Measurements from ENCODE around the gene ISOC1. TPM values are rescaled to one million over a fixed set of nuclear protein-coding genes. Genes with fewer than 3 reads are reported as not detected.

Gene ISOC1
- total and polyA plus RNA-seq, 2 of the 13 experiments (the other 11 are each of a cell fraction or from before 2014, with no cell fraction given): 25.7 to 51.3 TPM

- no peak overlapping the region for H3K27ac ChIP-seq (ENCODE audit: extremely low read length, insufficient read depth, low read length)
- H3K4me1 ChIP-seq (ENCODE audit: insufficient read depth, low read length): no peaks in the 10 kb centered on the region
- in situ Hi-C loops (cut with HindIII; ENCODE audit: extremely low pct_ligation_motif_present, low pct_unique_long_range_greater_than_20kb) (loop anchor here (25.0 kb wide), 1 partner anchor 1520 kb away; no protein-coding TSS in a partner anchor), intact Hi-C loops (cut with micrococcal nuclease; ENCODE audit: unreplicated experiment) (no loop called here)
- no peaks in the 10 kb centered on the region for H4K20me1 ChIP-seq (ENCODE audit: insufficient read depth, low read length)
- CTCF ChIA-PET (ENCODE audit: low intra/inter-chr PET ratio, low total read pairs): no interaction called here
- no peaks in the 10 kb centered on the region for H3K36me3 ChIP-seq (replicated peaks in 1 of 2; ENCODE audit: control insufficient read depth in 1 of 2, insufficient read depth in 2 of 2, low read length in 2 of 2)
- no TSS peak for BruUV-seq (replicated peaks)
- FAIRE-seq (no peak), ATAC-seq (no peak), DNase-seq (ENCODE audit: low spot score) (no peak)
- WGBS (ENCODE audit: low lambda C conversion rate): 35% methylated on average over 6 of the region's 6 CpGs
- TF ChIP-seq ZNF576 (CRISPR knock-in tag; IDR thresholded peaks at IDR 0.05): no peak
- TF ChIP-seq ZNF737 (CRISPR knock-in tag; IDR thresholded peaks at IDR 0.05; ENCODE audit: borderline replicate concordance): no peak
- TF ChIP-seq ATRX (CRISPR knock-in tag; IDR thresholded peaks at IDR 0.05; ENCODE audit: borderline replicate concordance): no peak
- TF ChIP-seq, protein P1, sequence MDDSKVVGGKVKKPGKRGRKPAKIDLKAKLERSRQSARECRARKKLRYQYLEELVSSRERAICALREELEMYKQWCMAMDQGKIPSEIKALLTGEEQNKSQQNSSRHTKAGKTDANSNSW (CRISPR knock-in tag; IDR thresholded peaks at IDR 0.05; ENCODE audit: borderline replicate concordance): no peak
- TF ChIP-seq U2AF2 (IDR thresholded peaks at IDR 0.05; ENCODE audit: low read depth, low read length): no peak
- no peak for TF ChIP-seq ZNF451 (CRISPR knock-in tag; IDR thresholded peaks at IDR 0.05)
- TF ChIP-seq ZFX (CRISPR knock-in tag; IDR thresholded peaks at IDR 0.05; ENCODE audit: low read depth): no peak
- TF ChIP-seq NR2F2 (IDR thresholded peaks at IDR 0.05; ENCODE audit: borderline replicate concordance, low read depth): no peak
- TF ChIP-seq, protein P2, sequence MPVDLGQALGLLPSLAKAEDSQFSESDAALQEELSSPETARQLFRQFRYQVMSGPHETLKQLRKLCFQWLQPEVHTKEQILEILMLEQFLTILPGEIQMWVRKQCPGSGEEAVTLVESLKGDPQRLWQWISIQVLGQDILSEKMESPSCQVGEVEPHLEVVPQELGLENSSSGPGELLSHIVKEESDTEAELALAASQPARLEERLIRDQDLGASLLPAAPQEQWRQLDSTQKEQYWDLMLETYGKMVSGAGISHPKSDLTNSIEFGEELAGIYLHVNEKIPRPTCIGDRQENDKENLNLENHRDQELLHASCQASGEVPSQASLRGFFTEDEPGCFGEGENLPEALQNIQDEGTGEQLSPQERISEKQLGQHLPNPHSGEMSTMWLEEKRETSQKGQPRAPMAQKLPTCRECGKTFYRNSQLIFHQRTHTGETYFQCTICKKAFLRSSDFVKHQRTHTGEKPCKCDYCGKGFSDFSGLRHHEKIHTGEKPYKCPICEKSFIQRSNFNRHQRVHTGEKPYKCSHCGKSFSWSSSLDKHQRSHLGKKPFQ (CRISPR knock-in tag; IDR thresholded peaks at IDR 0.05; ENCODE audit: insufficient replicate concordance): no peak
- no peak for TF ChIP-seq NFE2 (CRISPR knock-in tag; IDR thresholded peaks at IDR 0.05)
- TF ChIP-seq ZNF776 (CRISPR knock-in tag; IDR thresholded peaks at IDR 0.05): no peak
- no peak for TF ChIP-seq ZBTB38 (CRISPR knock-in tag; IDR thresholded peaks at IDR 0.05)
- no peak for TF ChIP-seq ZNF256 (CRISPR knock-in tag; conservative IDR thresholded peaks at IDR 0.05)
- no peak for TF ChIP-seq ZFP91 (CRISPR knock-in tag; IDR thresholded peaks at IDR 0.05; ENCODE audit: borderline replicate concordance)
- no peak for TF ChIP-seq FOXA1 (IDR thresholded peaks at IDR 0.05)
- no peak for TF ChIP-seq FOXA1 (CRISPR knock-in tag; IDR thresholded peaks at IDR 0.05)
- TF ChIP-seq ZNF282 (IDR thresholded peaks at IDR 0.05; ENCODE audit: partially characterized antibody): no peak
- no peak for TF ChIP-seq ZNF703 (CRISPR knock-in tag; IDR thresholded peaks at IDR 0.05; ENCODE audit: borderline replicate concordance)
- no peak for TF ChIP-seq RNF219 (CRISPR knock-in tag; IDR thresholded peaks at IDR 0.05)
- no peaks in the 10 kb centered on the region for H3K79me2 ChIP-seq (ENCODE audit: insufficient read depth, low read length)
- H3K27me3 ChIP-seq (ENCODE audit: control insufficient read depth in 1 of 2, insufficient read depth in 2 of 2, low read length in 2 of 2): no peaks in the 10 kb centered on the region
- H3K4me3 ChIP-seq (replicated peaks in 1 of 3; ENCODE audit: insufficient read depth in 1 of 3, low read depth in 2 of 3, low read length in 3 of 3): no peak overlapping the region
- H3K4me2 ChIP-seq (ENCODE audit: low read depth, low read length): no peak overlapping the region
- POLR2A ChIA-PET: no interaction called here
- H2AFZ ChIP-seq (ENCODE audit: low read length): no peak overlapping the region
- H3K9ac ChIP-seq (ENCODE audit: insufficient read depth, low read depth, low read length): no peak overlapping the region
- H3K9me3 ChIP-seq (ENCODE audit: low read length): no peaks in the 10 kb centered on the region
Observed at GRCh38 chr5:129082225-129083136, 12.1 kb upstream of the ISOC1 start.
